Right lobe of liver (tissue), 6 donors: Measurements from ENCODE around the gene PRADC1. TPM values are rescaled to one million over a fixed set of nuclear protein-coding genes. Genes with fewer than 3 reads are reported as not detected.

Source experiments
- ATAC-seq, 4 donors: fragments of 200-7000 bp; cut with Tn5 transposase; one replicate each; pipeline ENCODE4 v1.9.1; 2020; ENCODE audit warnings: mild to moderate bottlenecking in 4 of 4, moderate library complexity in 4 of 4
- DNase-seq, 3 donors: peaks; one replicate each; pipeline ENCODE4 v3.0.0-alpha.2; 2020
- H3K27ac ChIP-seq, 3 donors: fragments of 200-600 bp; one replicate each; pipeline ENCODE4 v1.8.0; 2022
- H3K27me3 ChIP-seq, 2 donors: fragments of 200-600 bp; one replicate each; pipeline ENCODE4 v1.8.0; 2022
- H3K36me3 ChIP-seq, 4 donors: fragments of 200-600 bp; sonication (generic) in 1 of 4; one replicate each; pipeline versions ENCODE4 v1.5.1 to v1.8.0; 2017 to 2022; ENCODE audit warnings: control low read depth in 1 of 4
- H3K4me1 ChIP-seq, 4 donors: fragments of 200-600 bp; sonication (generic) in 1 of 4; one replicate each; pipeline versions ENCODE4 v1.5.1 to v1.8.0; 2017 to 2022; ENCODE audit warnings: control low read depth in 1 of 4
- H3K4me3 ChIP-seq, 3 donors: fragments of 200-600 bp; one replicate each; pipeline ENCODE4 v1.8.0; 2022
- H3K9me3 ChIP-seq, 4 donors: fragments of 200-600 bp; sonication (generic) in 1 of 4; one replicate each; pipeline versions ENCODE4 v1.5.1 to v1.8.0; 2017 to 2022; ENCODE audit warnings: control low read depth in 1 of 4
- CTCF ChIP-seq, 4 donors: fragments of 200-600 bp in 3 of 4; fragments of 450-650 bp in 1 of 4; IDR thresholded peaks; one replicate each; pipeline versions ENCODE4 v1.5.1 to v1.8.0; 2016 to 2022; ENCODE audit warnings: antibody characterized with exemption in 4 of 4, mild to moderate bottlenecking in 2 of 4
- POLR2A ChIP-seq: fragments of 450-650 bp; IDR thresholded peaks from one replicate; pipeline ENCODE4 v1.6.1; 2017; ENCODE audit warnings: antibody characterized with exemption, mild to moderate bottlenecking
- WGBS: methylation state at CpG from one replicate; pipeline ENCODE4 v1.1.6; 2018; ENCODE audit warnings: low coverage, low lambda C conversion rate; ENCODE audit not compliant: insufficient coverage; ENCODE audit errors: missing lambda C conversion rate; 5-methylcytosine and 5-hydroxymethylcytosine counted together
- intact Hi-C, 2 donors: fragments of 100-400 bp; cut with DNase I; formaldehyde crosslinking; loops; one replicate each; pipeline versions ENCODE4 v1.11.2 to v1.14.1; 2022
- total RNA-seq, 6 experiments: library from RNA; depleted of rRNA in 2 of 6; stranded (reverse); fragments of >200 nt in 2 of 6; fragmentation: NEBNext Ultra II Directional in 3 of 6; extraction: Animal tissue kit (Norgen Biotek cat#: 25700) in 3 of 6; gene quantifications; one replicate each; pipeline versions ENCODE4 v1.1.0 to v1.2.4, GENCODE V29; 2016 to 2023
- donor health status: DM: no; HTN: yes; CAD: no.
- donor health status: DM: no; HTN: no; CAD: no.
- donor health status: DM: no; HTN: no; CAD: no.
- donor health status: DM: no; HTN: yes; CAD: no.
- donor health status: DM: no; HTN: yes; CAD: no.

PRADC1 gene
- total RNA-seq, 6 experiments from 2014 or later: 17.8 to 26.1 (median 22.5) TPM

DNA sequence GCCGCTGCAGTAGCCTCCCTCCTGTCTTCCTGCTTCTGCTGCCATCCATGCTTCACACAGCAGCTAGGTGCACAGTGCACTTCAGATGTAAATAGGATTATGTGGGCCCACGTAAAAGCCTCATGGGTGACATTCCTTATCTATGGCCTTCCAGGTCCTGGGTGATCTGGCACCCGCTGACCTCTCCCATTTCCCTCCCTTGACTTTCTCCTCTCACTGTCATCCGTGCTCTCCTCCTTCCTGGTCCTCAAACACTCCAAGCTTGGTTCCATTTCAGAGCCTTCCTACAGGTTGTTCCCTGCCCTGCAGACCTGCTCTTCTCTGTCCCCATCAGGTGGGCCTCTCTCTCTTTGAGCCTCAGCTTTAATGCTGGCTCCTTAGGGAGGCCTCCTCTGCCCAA is 23.0 kb downstream of the PRADC1 start:
- DNase-seq (no peak), ATAC-seq (no peak)
- 77% methylated on average over 4 of the region's 4 CpGs for WGBS
- H3K36me3 ChIP-seq: no peaks in the 10 kb centered on the region
- TF ChIP-seq CTCF (IDR thresholded peaks at IDR 0.05) (no peak), POLR2A (no peak)
- H3K4me3 ChIP-seq: no peak overlapping the region
- H3K4me1 ChIP-seq: no peaks in the 10 kb centered on the region
- no peaks in the 10 kb centered on the region for H3K9me3 ChIP-seq
- H3K27me3 ChIP-seq: no peaks in the 10 kb centered on the region
- no peak overlapping the region for H3K27ac ChIP-seq
- intact Hi-C loops: no loop called here

DNA sequence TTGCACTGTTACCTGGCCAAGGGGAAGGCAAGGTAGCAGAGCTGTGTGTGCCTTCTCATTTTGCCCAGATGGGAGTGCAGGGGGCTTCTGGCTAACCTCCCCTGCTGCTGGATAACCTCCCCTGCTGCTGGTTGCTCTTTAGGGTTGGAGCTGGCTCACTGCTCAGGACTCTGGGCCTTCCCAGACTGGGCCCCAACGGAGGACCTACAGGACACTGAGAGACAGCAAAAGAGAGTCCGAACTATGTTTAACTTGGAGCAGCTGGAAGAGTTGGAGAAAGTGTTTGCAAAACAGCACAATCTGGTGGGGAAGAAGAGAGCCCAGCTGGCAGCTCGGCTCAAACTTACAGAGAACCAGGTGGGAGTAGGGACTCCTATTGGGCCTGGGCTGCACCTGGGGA is 24.8 kb downstream of the PRADC1 start:
- peaks cover 0 to 4% of the 10 kb centered on the region in 2 donors for H3K27me3 ChIP-seq
- TF ChIP-seq CTCF (IDR thresholded peaks at IDR 0.05): no peak
- no peak for TF ChIP-seq POLR2A
- intact Hi-C loops: no loop called here
- no peak overlapping the region for H3K27ac ChIP-seq
- 94% methylated on average over 3 of the region's 3 CpGs for WGBS
- DNase-seq: no peak
- H3K4me1 ChIP-seq: no peaks in the 10 kb centered on the region
- no peak overlapping the region for H3K4me3 ChIP-seq
- ATAC-seq: no peak
- H3K9me3 ChIP-seq: no peaks in the 10 kb centered on the region
- H3K36me3 ChIP-seq: no peaks in the 10 kb centered on the region

GRCh38 chr2:73205611-73206010 is 27.4 kb downstream of the PRADC1 start:
- H3K4me1 ChIP-seq: peaks cover 0 to 9% (median 0%) of the 10 kb centered on the region in 4 donors
- no peak overlapping the region for H3K27ac ChIP-seq
- ATAC-seq (no peak), DNase-seq (no peak)
- 90% methylated on average over 6 of the region's 6 CpGs for whole genome bisulfite sequencing
- intact Hi-C loops: no loop called here
- H3K27me3 ChIP-seq: peaks cover 0 to 16% of the 10 kb centered on the region in 2 donors
- no peak for TF ChIP-seq POLR2A
- no peak for TF ChIP-seq CTCF (IDR thresholded peaks at IDR 0.05)
- H3K36me3 ChIP-seq: no peaks in the 10 kb centered on the region
- H3K9me3 ChIP-seq: no peaks in the 10 kb centered on the region
- H3K4me3 ChIP-seq: no peak overlapping the region

GRCh38 chr2:73203055-73203681 is 29.9 kb downstream of the PRADC1 start:
- 7% methylated on average over 10 of the region's 44 CpGs for WGBS
- intact Hi-C loops: no loop called here

More at GRCh38 chr2:73203055-73203681, 29.9 kb downstream of the PRADC1 start:
- Histone ChIP-seq H3K9me3 (no peaks in the 10 kb centered on the region), H3K27me3 (peaks cover 0 to 16% of the 10 kb centered on the region in 2 donors), H3K4me3 (no peak overlapping the region), H3K36me3 (no peaks in the 10 kb centered on the region), H3K27ac (no peak overlapping the region), H3K4me1 (peaks cover 0 to 9% (median 0%) of the 10 kb centered on the region in 4 donors)
- no peak for TF ChIP-seq CTCF (IDR thresholded peaks at IDR 0.05)
- no peak for TF ChIP-seq POLR2A
- no peak for ATAC-seq
- DNase-seq: peak in 1 of 3 donors; percentile 40
